HEK293 (cell line): ENCODE data around the gene CALML3.

ENCODE experiments used
- CTCF ChIA-PET: fragments of 350-600 bp; formaldehyde crosslinking; extraction: SDS; loops from one replicate; lab custom pipeline; 2021; ENCODE audit warnings: antibody characterized with exemption; lab: Yijun Ruan, JAX
- POLR2A ChIA-PET: fragments of 300-600 bp; formaldehyde crosslinking; extraction: SDS; loops from one replicate; lab custom pipeline; 2020; ENCODE audit warnings: antibody characterized with exemption, inconsistent platforms; lab: Yijun Ruan, JAX
- H3K27ac ChIP-seq: fragments of 200-500 bp; sonication (Bioruptor generic); 2 replicates; pipeline ENCODE4 v1.5.1; 2014; ENCODE audit warnings: low read depth, low read length, control low read depth, inconsistent platforms; ENCODE audit errors: extremely low read depth
- H3K36me3 ChIP-seq, 2 experiments: fragments of 200-500 bp in 1 of 2; sonication (Bioruptor generic) in 1 of 2; 1 replicate in 1 of 2; 2 replicates in 1 of 2; pipeline ENCODE4 v1.5.1; 2014 to 2017; ENCODE audit warnings: inconsistent platforms in 2 of 2, low read length in 2 of 2; ENCODE audit not compliant: control insufficient read depth in 2 of 2, insufficient read depth in 1 of 2
- H3K4me1 ChIP-seq: fragments of 200-500 bp; sonication (Bioruptor generic); 2 replicates; pipeline ENCODE4 v1.5.1; 2014; ENCODE audit warnings: mild to moderate bottlenecking, low read length, inconsistent platforms; ENCODE audit not compliant: control insufficient read depth, insufficient read depth
- H3K4me3 ChIP-seq: 2 replicates; pipeline ENCODE4 v1.5.1; 2011; ENCODE audit warnings: low read depth, mild to moderate bottlenecking, control low read depth, low read length, moderate library complexity
- H3K9me3 ChIP-seq: fragments of 200-500 bp; sonication (Bioruptor generic); 2 replicates; pipeline ENCODE4 v1.5.1; 2014; ENCODE audit warnings: low read depth, low read length, inconsistent platforms; ENCODE audit not compliant: control insufficient read depth, insufficient read depth
- AEBP2 ChIP-seq: fragments of 450-650 bp; formaldehyde crosslinking; IDR thresholded peaks from 2 replicates; pipeline ENCODE4 v1.5.1; 2016; ENCODE audit warnings: missing biosample characterization, missing genetic modification characterization, borderline replicate concordance
- HOXD13 ChIP-seq: sonication (generic); formaldehyde crosslinking; IDR thresholded peaks from 2 replicates; pipeline ENCODE4 v1.8.0; 2022; ENCODE audit warnings: missing genetic modification reagents, borderline replicate concordance
- KLF1 ChIP-seq: fragments of 450-650 bp; formaldehyde crosslinking; IDR thresholded peaks from 2 replicates; pipeline ENCODE4 v1.5.1; 2016; ENCODE audit warnings: missing biosample characterization, missing genetic modification characterization
- MEIS1 ChIP-seq: sonication (generic); formaldehyde crosslinking; IDR thresholded peaks from 2 replicates; pipeline ENCODE4 v1.8.1; 2022; ENCODE audit warnings: missing genetic modification reagents, mild to moderate bottlenecking, borderline replicate concordance
- OSR2 ChIP-seq: fragments of 450-650 bp; formaldehyde crosslinking; IDR thresholded peaks from 2 replicates; pipeline ENCODE4 v1.5.1; 2016; ENCODE audit warnings: missing biosample characterization, missing genetic modification characterization
- REPIN1 ChIP-seq: fragments of 450-650 bp; formaldehyde crosslinking; IDR thresholded peaks from 2 replicates; pipeline ENCODE4 v1.5.1; 2017; ENCODE audit warnings: missing biosample characterization, missing genetic modification characterization, low read depth
- TRIM28 ChIP-seq: IDR thresholded peaks from 2 replicates; pipeline ENCODE4 v1.6.1; 2011; ENCODE audit warnings: low read length, control low read depth, borderline replicate concordance
- YY1 ChIP-seq: fragments of 450-650 bp; formaldehyde crosslinking; IDR thresholded peaks from 2 replicates; pipeline ENCODE4 v1.5.1; 2018; ENCODE audit warnings: missing biosample characterization, missing genetic modification characterization
- ZBTB11 ChIP-seq: fragments of 450-650 bp; formaldehyde crosslinking; conservative IDR thresholded peaks from 2 replicates; pipeline ENCODE4 v1.5.1; 2016; ENCODE audit warnings: low read depth, missing biosample characterization, missing genetic modification characterization
- ZBTB20 ChIP-seq: fragments of 450-650 bp; formaldehyde crosslinking; IDR thresholded peaks from 2 replicates; pipeline ENCODE4 v1.5.1; 2016; ENCODE audit warnings: missing biosample characterization, missing genetic modification characterization
- ZBTB6 ChIP-seq: fragments of 450-650 bp; formaldehyde crosslinking; IDR thresholded peaks from 2 replicates; pipeline ENCODE4 v1.5.1; 2017; ENCODE audit warnings: missing biosample characterization, missing genetic modification characterization
- ZNF138 ChIP-seq: fragments of 450-650 bp; formaldehyde crosslinking; IDR thresholded peaks from 2 replicates; pipeline ENCODE4 v1.5.1; 2016; ENCODE audit warnings: missing biosample characterization, missing genetic modification characterization, borderline replicate concordance
- ZNF18 ChIP-seq: fragments of 450-650 bp; formaldehyde crosslinking; IDR thresholded peaks from 2 replicates; pipeline ENCODE4 v1.5.1; 2016; ENCODE audit warnings: missing biosample characterization, missing genetic modification characterization
- ZNF214 ChIP-seq: fragments of 450-650 bp; formaldehyde crosslinking; IDR thresholded peaks from 2 replicates; pipeline ENCODE4 v1.5.1; 2017; ENCODE audit warnings: missing biosample characterization, mild to moderate bottlenecking, missing genetic modification characterization, borderline replicate concordance
- ZNF24 ChIP-seq: fragments of 450-650 bp; formaldehyde crosslinking; IDR thresholded peaks from 2 replicates; pipeline ENCODE4 v1.5.1; 2016; ENCODE audit warnings: missing biosample characterization, missing genetic modification characterization
- ZNF366 ChIP-seq: fragments of 450-650 bp; formaldehyde crosslinking; conservative IDR thresholded peaks from 2 replicates; pipeline ENCODE4 v1.5.1; 2016; ENCODE audit warnings: missing biosample characterization, missing genetic modification characterization
- ZNF416 ChIP-seq: fragments of 450-650 bp; formaldehyde crosslinking; IDR thresholded peaks from 2 replicates; pipeline ENCODE4 v1.5.1; 2016; ENCODE audit warnings: missing biosample characterization, missing genetic modification characterization
- ZNF473 ChIP-seq: fragments of 450-650 bp; formaldehyde crosslinking; IDR thresholded peaks from 2 replicates; pipeline ENCODE4 v1.5.1; 2017; ENCODE audit warnings: missing biosample characterization, missing genetic modification characterization
- ZNF555 ChIP-seq: fragments of 450-650 bp; formaldehyde crosslinking; conservative IDR thresholded peaks from 2 replicates; pipeline ENCODE4 v1.5.1; 2017; ENCODE audit warnings: missing biosample characterization, mild to moderate bottlenecking, missing genetic modification characterization, inconsistent platforms
- ZNF664 ChIP-seq: fragments of 450-650 bp; formaldehyde crosslinking; IDR thresholded peaks from 2 replicates; pipeline ENCODE4 v1.5.1; 2016; ENCODE audit warnings: missing biosample characterization, missing genetic modification characterization
- ZNF677 ChIP-seq: fragments of 450-650 bp; IDR thresholded peaks from 2 replicates; pipeline ENCODE4 v1.5.0; 2018; ENCODE audit warnings: missing biosample characterization, mild to moderate bottlenecking, missing genetic modification characterization, moderate library complexity

CALML3 gene

GRCh38 chr10:5569568-5569967, 44.8 kb downstream of the CALML3 start:
- Histone ChIP-seq H3K27ac (no peak overlapping the region), H3K36me3 (no peaks in the 10 kb centered on the region), H3K9me3 (no peaks in the 10 kb centered on the region), H3K4me1 (peaks cover 2% of the 10 kb centered on the region; the same call in 1 of the 2 replicates), H3K4me3 (no peak overlapping the region)
- ChIA-PET POLR2A (no interaction called here), CTCF (no interaction called here)
- no peak for TF ChIP-seq ZNF664

GRCh38 chr10:5570007-5570655, 45.4 kb downstream of the CALML3 start:
- no peak overlapping the region for H3K27ac ChIP-seq
- H3K36me3 ChIP-seq = no peaks in the 10 kb centered on the region
- ChIA-PET POLR2A (no interaction called here), CTCF (no interaction called here)
- H3K9me3 ChIP-seq = no peaks in the 10 kb centered on the region
- TF ChIP-seq ZNF677 (tag by site-specific recombination) (no peak), ZBTB11 (no peak), AEBP2 (tag by site-specific recombination) (no peak), YY1 (tag by site-specific recombination) (no peak), ZBTB6 (tag by site-specific recombination) (no peak), ZNF555 (tag by site-specific recombination) (no peak), ZBTB20 (no peak), ZNF18 (no peak), ZNF416 (tag by site-specific recombination) (no peak), KLF1 (tag by site-specific recombination) (no peak), OSR2 (tag by site-specific recombination) (no peak), HOXD13 (CRISPR knock-in tag) (no peak), ZNF214 (tag by site-specific recombination) (no peak), ZNF24 (tag by site-specific recombination) (no peak), ZNF366 (no peak), TRIM28 (no peak), REPIN1 (tag by site-specific recombination) (no peak), MEIS1 (CRISPR knock-in tag) (no peak), ZNF473 (no peak), ZNF138 (tag by site-specific recombination) (no peak)
- no peak overlapping the region for H3K4me3 ChIP-seq
- H3K4me1 ChIP-seq = peaks cover 2% of the 10 kb centered on the region; the same call in 1 of the 2 replicates
